ENCODE data around the gene SMIM5.

SMIM5 gene

GRCh38 chr17:75619506-75620431 is 13.5 kb upstream of the SMIM5 start:
- DNase-seq (ENCODE audit: low read depth) = no peak
- in situ Hi-C loops (cut with HindIII; ENCODE audit: low sequenced_read_pairs) = no loop called here
- TF ChIP-seq, protein P1, sequence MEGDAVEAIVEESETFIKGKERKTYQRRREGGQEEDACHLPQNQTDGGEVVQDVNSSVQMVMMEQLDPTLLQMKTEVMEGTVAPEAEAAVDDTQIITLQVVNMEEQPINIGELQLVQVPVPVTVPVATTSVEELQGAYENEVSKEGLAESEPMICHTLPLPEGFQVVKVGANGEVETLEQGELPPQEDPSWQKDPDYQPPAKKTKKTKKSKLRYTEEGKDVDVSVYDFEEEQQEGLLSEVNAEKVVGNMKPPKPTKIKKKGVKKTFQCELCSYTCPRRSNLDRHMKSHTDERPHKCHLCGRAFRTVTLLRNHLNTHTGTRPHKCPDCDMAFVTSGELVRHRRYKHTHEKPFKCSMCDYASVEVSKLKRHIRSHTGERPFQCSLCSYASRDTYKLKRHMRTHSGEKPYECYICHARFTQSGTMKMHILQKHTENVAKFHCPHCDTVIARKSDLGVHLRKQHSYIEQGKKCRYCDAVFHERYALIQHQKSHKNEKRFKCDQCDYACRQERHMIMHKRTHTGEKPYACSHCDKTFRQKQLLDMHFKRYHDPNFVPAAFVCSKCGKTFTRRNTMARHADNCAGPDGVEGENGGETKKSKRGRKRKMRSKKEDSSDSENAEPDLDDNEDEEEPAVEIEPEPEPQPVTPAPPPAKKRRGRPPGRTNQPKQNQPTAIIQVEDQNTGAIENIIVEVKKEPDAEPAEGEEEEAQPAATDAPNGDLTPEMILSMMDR (IDR thresholded peaks at IDR 0.05; ENCODE audit: low read depth, low read length, missing control alignments) = peak; percentile 64
- H3K4me3 ChIP-seq (ENCODE audit: low read depth, low read length) = no peak overlapping the region

DNA sequence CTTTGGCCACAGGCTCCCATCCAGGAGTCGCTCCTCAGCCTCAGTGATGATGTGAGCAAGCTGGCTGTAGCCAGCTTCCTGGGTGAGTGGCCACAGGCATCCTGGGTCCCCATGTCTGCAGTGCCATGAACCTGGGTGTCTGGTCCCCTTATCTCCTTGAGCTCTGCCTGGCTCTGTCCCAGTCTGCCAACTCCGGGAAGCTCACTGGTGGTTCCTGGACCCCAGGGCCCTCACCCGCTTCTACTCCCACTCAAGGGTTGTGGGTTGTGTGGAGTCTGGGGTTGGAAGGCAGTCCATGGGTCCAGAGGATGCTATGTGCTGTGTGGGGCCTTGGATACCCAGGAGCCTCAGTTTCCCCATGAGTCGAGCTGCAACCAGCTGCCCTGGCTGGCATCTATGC is 11.7 kb upstream of the SMIM5 start:
- TF ChIP-seq, protein P1 (IDR thresholded peaks at IDR 0.05; ENCODE audit: low read depth, low read length, missing control alignments) = no peak
- in situ Hi-C loops (cut with HindIII; ENCODE audit: low sequenced_read_pairs) = no loop called here
- H3K4me3 ChIP-seq (ENCODE audit: low read depth, low read length) = no peak overlapping the region
- DNase-seq (ENCODE audit: low read depth) = no peak

GRCh38 chr17:75622076-75622475 is 11.2 kb upstream of the SMIM5 start:
- TF ChIP-seq, protein P1 (IDR thresholded peaks at IDR 0.05; ENCODE audit: low read depth, low read length, missing control alignments) = no peak
- in situ Hi-C loops (cut with HindIII; ENCODE audit: low sequenced_read_pairs) = no loop called here
- DNase-seq (ENCODE audit: low read depth) = no peak
- H3K4me3 ChIP-seq (ENCODE audit: low read depth, low read length) = no peak overlapping the region

DNA sequence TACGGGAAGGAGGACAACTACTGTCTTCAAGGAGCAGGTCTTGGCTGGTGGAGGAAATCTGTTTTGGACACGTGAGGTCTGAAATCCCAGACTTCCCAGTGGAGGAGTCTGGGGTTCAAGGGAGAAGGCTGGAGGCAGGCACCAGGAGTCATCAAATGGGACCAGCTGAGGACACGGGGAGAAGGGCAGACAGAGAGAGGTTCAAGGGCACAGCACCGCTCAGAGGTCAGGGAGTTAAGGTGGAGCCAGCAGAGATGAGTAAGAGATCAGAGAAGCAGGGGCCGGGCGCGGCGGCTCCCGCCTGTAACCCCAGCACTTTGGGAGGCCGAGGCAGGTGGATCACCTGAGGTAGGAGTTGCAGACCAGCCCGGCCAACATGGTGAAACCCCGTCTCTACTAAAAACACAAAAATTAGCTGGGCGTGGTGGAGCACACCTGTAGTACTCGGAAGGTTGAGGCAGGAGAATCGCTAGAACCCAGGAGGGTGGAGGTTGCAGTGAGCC is 10.4 kb upstream of the SMIM5 start:
- no peak for DNase-seq (ENCODE audit: low read depth)
- H3K4me3 ChIP-seq (ENCODE audit: low read depth, low read length) = no peak overlapping the region
- in situ Hi-C loops (cut with HindIII; ENCODE audit: low sequenced_read_pairs) = no loop called here
- TF ChIP-seq, protein P1 (IDR thresholded peaks at IDR 0.05; ENCODE audit: low read depth, low read length, missing control alignments) = no peak

DNA sequence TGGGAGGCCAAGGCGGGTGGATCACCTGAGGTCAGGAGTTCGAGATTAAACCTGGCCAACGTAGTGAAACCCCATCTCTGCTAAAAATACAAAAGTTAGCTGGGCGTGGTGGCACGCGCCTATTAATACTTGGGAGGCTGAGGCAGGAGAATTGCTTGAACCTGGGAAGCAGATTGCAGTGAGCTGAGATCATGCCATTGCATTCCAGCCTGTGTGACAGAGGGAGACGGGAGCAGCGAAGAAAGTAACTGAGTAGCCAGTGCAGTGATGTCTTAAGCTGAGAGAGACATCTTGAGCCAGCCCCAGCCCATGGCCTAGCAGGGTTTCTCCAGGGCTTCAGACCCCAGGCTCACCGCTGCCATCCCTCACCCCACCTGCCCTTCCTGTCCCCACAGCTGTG is 9.8 kb upstream of the SMIM5 start:
- in situ Hi-C loops (cut with HindIII; ENCODE audit: low sequenced_read_pairs) = no loop called here

DNA sequence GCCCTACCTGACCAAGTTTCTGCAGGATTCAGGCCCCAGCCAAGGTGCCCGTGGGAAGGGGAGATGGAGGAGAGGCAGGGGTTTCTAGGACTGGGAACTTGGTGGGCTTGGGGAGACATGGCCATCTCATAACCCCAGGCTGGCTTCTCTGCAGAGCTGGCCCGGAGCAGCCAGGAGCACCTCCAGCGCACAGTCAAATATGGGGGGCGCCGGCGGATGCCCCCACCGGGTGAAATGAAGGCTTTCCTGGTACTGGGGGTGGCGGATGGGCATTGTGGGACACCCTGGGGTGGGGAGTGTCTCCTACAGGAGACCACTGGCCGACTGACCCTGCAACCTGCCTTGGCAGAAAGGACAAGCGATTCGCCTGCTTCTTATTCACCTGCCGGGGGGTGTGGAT is 9.2 kb upstream of the SMIM5 start:
- no peak for DNase-seq (ENCODE audit: low read depth)
- TF ChIP-seq, protein P1 (IDR thresholded peaks at IDR 0.05; ENCODE audit: low read depth, low read length, missing control alignments) = no peak
- H3K4me3 ChIP-seq (ENCODE audit: low read depth, low read length) = no peak overlapping the region
- in situ Hi-C loops (cut with HindIII; ENCODE audit: low sequenced_read_pairs) = no loop called here

More for the DNA sequence above, 9.8 kb upstream of the SMIM5 start:
- H3K4me3 ChIP-seq (ENCODE audit: low read depth, low read length) = no peak overlapping the region
- TF ChIP-seq, protein P1 (IDR thresholded peaks at IDR 0.05; ENCODE audit: low read depth, low read length, missing control alignments) = no peak
- DNase-seq (ENCODE audit: low read depth) = no peak

Data from astrocyte of the cerebellum (primary cell).